HCT116 (cell line): ENCODE data around the gene NINJ2. TPM values are rescaled to one million over a fixed set of nuclear protein-coding genes. Genes with fewer than 3 reads are reported as not detected.

Experiments
- ATAC-seq: fragments of 200-7000 bp; cut with Tn5 transposase; 2 replicates; pipeline ENCODE4 v1.9.1; 2020; ENCODE audit warnings: mild to moderate bottlenecking, moderate library complexity
- BruUV-seq: library from RNA; stranded (reverse); fragments of 400-500 nt; replicated peaks from 2 replicates; lab custom pipeline; 2021; lab: Mats Ljungman, UMichigan
- CTCF ChIA-PET: fragments of 300-600 bp; sonication (Branson Sonifier 250); formaldehyde crosslinking; loops from one replicate; lab custom pipeline; 2021; ENCODE audit warnings: antibody characterized with exemption; lab: Charles Lee
- POLR2A ChIA-PET: fragments of 300-600, 350-600 bp; sonication (Branson Sonifier 250); formaldehyde crosslinking; loops from one replicate; lab custom pipeline; 2021; ENCODE audit warnings: antibody characterized with exemption; lab: Charles Lee
- RAD21 ChIA-PET, 2 experiments: fragments of 300-600 bp; sonication (Branson Sonifier 250); formaldehyde crosslinking; loops; one replicate each; lab custom pipeline; 2023; ENCODE audit warnings: low total read pairs in 2 of 2; ENCODE audit not compliant: uncharacterized antibody in 2 of 2, unreplicated experiment in 2 of 2, low non-redundant PET in 1 of 2; lab: Charles Lee
- DNase-seq: peaks from one replicate; pipeline ENCODE4 v3.0.0-alpha.2; 2010; ENCODE audit warnings: low read depth, low spot score
- H2AFZ ChIP-seq: fragments of 200-600 bp; shearing (Covaris generic), sonication (generic); 2 replicates; pipeline ENCODE4 v1.6.1; 2017; ENCODE audit warnings: low read depth, mixed run types, mixed read lengths, antibody characterized with exemption, low read length; ENCODE audit not compliant: poor library complexity, severe bottlenecking
- H3K27ac ChIP-seq: 2 replicates; pipeline ENCODE4 v1.5.1; 2012; ENCODE audit warnings: low read depth, low read length
- H3K27me3 ChIP-seq: fragments of 200-600 bp; sonication (generic); 2 replicates; pipeline ENCODE4 v1.6.1; 2016; ENCODE audit warnings: mixed run types, low read length, mixed read lengths; ENCODE audit not compliant: insufficient read depth
- H3K36me3 ChIP-seq, 2 experiments: fragments of 200-500 bp in 1 of 2; fragments of 200-600 bp in 1 of 2; sonication (Bioruptor generic) in 1 of 2; sonication (generic) in 1 of 2; 2 replicates each; pipeline versions ENCODE4 v1.5.1 to v1.6.1; 2014 to 2016; ENCODE audit warnings: low read length in 2 of 2, inconsistent platforms in 1 of 2, mixed read lengths in 1 of 2, mixed run types in 1 of 2; ENCODE audit not compliant: insufficient read depth in 2 of 2, control insufficient read depth in 1 of 2
- H3K4me1 ChIP-seq, 2 experiments: fragments of 200-600 bp in 1 of 2; sonication (generic) in 1 of 2; 2 replicates each; pipeline versions ENCODE4 v1.5.1 to v1.6.1; 2012 to 2017; ENCODE audit warnings: low read length in 2 of 2, inconsistent platforms in 1 of 2, mild to moderate bottlenecking in 1 of 2, mixed read lengths in 1 of 2, mixed run types in 1 of 2, moderate library complexity in 1 of 2; ENCODE audit not compliant: insufficient read depth in 2 of 2, control insufficient read depth in 1 of 2
- H3K4me2 ChIP-seq: fragments of 200-600 bp; sonication (generic); 2 replicates; pipeline ENCODE4 v1.6.1; 2017; ENCODE audit warnings: mixed run types, low read length, mixed read lengths
- H3K4me3 ChIP-seq, 2 experiments: fragments of 200-600 bp in 1 of 2; sonication (generic) in 1 of 2; replicated peaks in 1 of 2; 2 replicates each; pipeline ENCODE4 v1.5.1; 2011 to 2016; ENCODE audit warnings: low read length in 2 of 2, control low read depth in 1 of 2, low read depth in 1 of 2, mild to moderate bottlenecking in 1 of 2, mixed read lengths in 1 of 2, mixed run types in 1 of 2
- H3K79me2 ChIP-seq: fragments of 200-600 bp; sonication (generic); 2 replicates; pipeline ENCODE4 v1.6.1; 2017; ENCODE audit warnings: mild to moderate bottlenecking, mixed run types, low read length, moderate library complexity, mixed read lengths; ENCODE audit not compliant: insufficient read depth
- H3K9ac ChIP-seq: fragments of 200-600 bp; sonication (generic); 2 replicates; pipeline ENCODE4 v1.6.1; 2016; ENCODE audit warnings: low read length, mixed read lengths
- H3K9me2 ChIP-seq: fragments of 200-600 bp; sonication (generic), shearing (Covaris generic); 2 replicates; pipeline ENCODE4 v1.6.1; 2017; ENCODE audit warnings: mixed run types, mild to moderate bottlenecking, moderate library complexity; ENCODE audit not compliant: insufficient read depth
- H3K9me3 ChIP-seq, 2 experiments: fragments of 200-500 bp in 1 of 2; fragments of 200-600 bp in 1 of 2; sonication (Bioruptor generic) in 1 of 2; sonication (generic) in 1 of 2; 2 replicates each; pipeline ENCODE4 v1.6.1; 2014 to 2017; ENCODE audit warnings: low read length in 2 of 2, mixed read lengths in 2 of 2, inconsistent platforms in 1 of 2, low read depth in 1 of 2, mild to moderate bottlenecking in 1 of 2, mixed run types in 1 of 2, moderate library complexity in 1 of 2; ENCODE audit not compliant: control insufficient read depth in 1 of 2, insufficient read depth in 1 of 2
- H4K20me1 ChIP-seq: fragments of 200-600 bp; sonication (generic), shearing (Covaris generic); 2 replicates; pipeline ENCODE4 v1.6.1; 2017; ENCODE audit warnings: mixed run types, mild to moderate bottlenecking, moderate library complexity; ENCODE audit not compliant: insufficient read depth
- ATF3 ChIP-seq: IDR thresholded peaks from 2 replicates; pipeline ENCODE4 v1.6.1; 2012
- EGR1 ChIP-seq: IDR thresholded peaks from 2 replicates; pipeline ENCODE4 v1.6.1; 2012; ENCODE audit warnings: low read depth
- EZH2 ChIP-seq: fragments of 200-600 bp; sonication (generic); IDR thresholded peaks from 2 replicates; pipeline ENCODE4 v1.6.1; 2017; ENCODE audit warnings: antibody characterized with exemption, mixed run types
- JUND ChIP-seq: IDR thresholded peaks from 2 replicates; pipeline ENCODE4 v1.6.1; 2012
- RAD21 ChIP-seq: IDR thresholded peaks from 2 replicates; pipeline ENCODE4 v1.6.1; 2012; ENCODE audit warnings: low read depth, mild to moderate bottlenecking
- SRF ChIP-seq: IDR thresholded peaks from 2 replicates; pipeline ENCODE4 v1.6.1; 2012; ENCODE audit warnings: low read depth
- intact Hi-C: fragments of 100-400 bp; cut with micrococcal nuclease; formaldehyde crosslinking; loops from 2 replicates; pipeline ENCODE4 v1.10.0; 2022
- total RNA-seq: library from RNA; stranded (reverse); gene quantifications from one replicate; pipeline ENCODE4 v1.2.1, GENCODE V29; 2021; ENCODE audit not compliant: unreplicated experiment
- TF ChIP-seq, protein P1 (sequence below): IDR thresholded peaks from 2 replicates; pipeline ENCODE4 v1.6.1; 2011; ENCODE audit warnings: mild to moderate bottlenecking, low read length, moderate library complexity; ENCODE audit not compliant: insufficient replicate concordance; ENCODE audit errors: extremely low read depth

NINJ2 gene
- total RNA-seq, 1 experiment from 2014 or later: not detected

GRCh38 chr12:618605-619004, 44.6 kb downstream of the NINJ2 start:
- RAD21 ChIA-PET: no interaction called here
- Histone ChIP-seq H2AFZ (no peak overlapping the region), H3K4me2 (no peak overlapping the region), H3K4me3 (no peak overlapping the region), H3K9me3 (no peaks in the 10 kb centered on the region), H3K79me2 (no peaks in the 10 kb centered on the region), H3K4me1 (no peaks in the 10 kb centered on the region), H3K27ac (no peak overlapping the region), H3K9me2 (no peaks in the 10 kb centered on the region), H3K9ac (no peak overlapping the region), H3K27me3 (no peaks in the 10 kb centered on the region), H4K20me1 (no peaks in the 10 kb centered on the region), H3K36me3 (no peaks in the 10 kb centered on the region)
- no peak for TF ChIP-seq SRF
- POLR2A ChIA-PET: no interaction called here
- intact Hi-C loops: no loop called here
- BruUV-seq: no TSS peak
- no peak for ATAC-seq
- DNase-seq: no peak
- CTCF ChIA-PET: no interaction called here

DNA sequence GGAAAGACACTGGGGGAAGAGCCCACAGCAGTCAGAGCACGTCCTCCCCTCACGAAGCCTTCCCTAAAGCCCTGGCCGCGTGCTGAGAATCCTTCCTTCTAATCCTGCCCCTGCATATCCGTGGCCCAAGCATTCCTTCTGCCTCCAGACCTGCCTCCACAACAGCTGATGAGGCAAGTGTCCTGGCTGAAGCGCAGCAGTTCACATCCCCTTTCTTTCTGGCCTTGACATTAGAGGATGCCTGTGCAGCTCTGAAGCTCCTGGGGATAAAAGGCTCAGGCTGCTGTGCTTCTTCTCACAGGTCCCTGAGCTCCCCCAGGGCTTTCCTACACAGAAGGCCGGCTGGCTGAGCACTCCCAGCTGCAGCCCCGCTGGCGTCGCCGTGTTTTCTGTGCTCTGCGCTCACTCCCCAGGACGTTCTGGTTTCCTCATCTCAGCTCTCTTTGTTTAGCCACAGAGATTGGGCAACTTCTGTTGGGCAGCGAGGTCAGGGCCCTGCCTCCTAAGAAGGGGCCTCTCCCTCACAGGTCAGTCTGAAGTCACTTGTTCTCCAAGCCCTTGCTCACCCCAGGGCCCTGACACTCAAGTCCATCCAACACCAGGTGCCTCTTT, 45.8 kb downstream of the NINJ2 start:
- TF ChIP-seq ATF3 (no peak), EGR1 (no peak), RAD21 (no peak), EZH2 (no peak), JUND (no peak)
- TF ChIP-seq, protein P1, sequence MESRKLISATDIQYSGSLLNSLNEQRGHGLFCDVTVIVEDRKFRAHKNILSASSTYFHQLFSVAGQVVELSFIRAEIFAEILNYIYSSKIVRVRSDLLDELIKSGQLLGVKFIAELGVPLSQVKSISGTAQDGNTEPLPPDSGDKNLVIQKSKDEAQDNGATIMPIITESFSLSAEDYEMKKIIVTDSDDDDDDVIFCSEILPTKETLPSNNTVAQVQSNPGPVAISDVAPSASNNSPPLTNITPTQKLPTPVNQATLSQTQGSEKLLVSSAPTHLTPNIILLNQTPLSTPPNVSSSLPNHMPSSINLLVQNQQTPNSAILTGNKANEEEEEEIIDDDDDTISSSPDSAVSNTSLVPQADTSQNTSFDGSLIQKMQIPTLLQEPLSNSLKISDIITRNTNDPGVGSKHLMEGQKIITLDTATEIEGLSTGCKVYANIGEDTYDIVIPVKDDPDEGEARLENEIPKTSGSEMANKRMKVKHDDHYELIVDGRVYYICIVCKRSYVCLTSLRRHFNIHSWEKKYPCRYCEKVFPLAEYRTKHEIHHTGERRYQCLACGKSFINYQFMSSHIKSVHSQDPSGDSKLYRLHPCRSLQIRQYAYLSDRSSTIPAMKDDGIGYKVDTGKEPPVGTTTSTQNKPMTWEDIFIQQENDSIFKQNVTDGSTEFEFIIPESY: no peak
- Histone ChIP-seq H3K9me2 (no peaks in the 10 kb centered on the region), H3K4me1 (no peaks in the 10 kb centered on the region), H3K4me3 (no peak overlapping the region), H3K9ac (no peak overlapping the region), H3K36me3 (no peaks in the 10 kb centered on the region), H3K27me3 (no peaks in the 10 kb centered on the region), H3K4me2 (no peak overlapping the region), H3K27ac (no peak overlapping the region), H2AFZ (no peak overlapping the region), H3K9me3 (no peaks in the 10 kb centered on the region), H3K79me2 (no peaks in the 10 kb centered on the region), H4K20me1 (no peaks in the 10 kb centered on the region)
- ChIA-PET POLR2A (no interaction called here), CTCF (no interaction called here), RAD21 (no interaction called here)
- no peak for ATAC-seq
- intact Hi-C loops: no loop called here
- no peak for DNase-seq
- no TSS peak for BruUV-seq
